Neural cell (in vitro differentiated cells): Measurements from ENCODE around the gene CBR4. TPM values are rescaled to one million over a fixed set of nuclear protein-coding genes. Genes with fewer than 3 reads are reported as not detected.
A peak's percentile ranks its signal among the peaks of the same experiment; 100 is the strongest.

Experiments used
- H2AFZ ChIP-seq: fragments of 200-600, 300-800 bp; sonication (generic), shearing (Covaris generic); 2 replicates; pipeline ENCODE4 v1.6.0; 2014; ENCODE audit warnings: low read depth, mild to moderate bottlenecking, antibody characterized with exemption, low read length, moderate library complexity
- H3F3A ChIP-seq: fragments of 200-600 bp; shearing (Covaris generic); 2 replicates; pipeline ENCODE4 v1.6.1; 2016; ENCODE audit warnings: mild to moderate bottlenecking, moderate library complexity, mixed read lengths, antibody characterized with exemption, low read length; ENCODE audit not compliant: insufficient read depth, poor library complexity, severe bottlenecking
- H3K27ac ChIP-seq: fragments of 200-600, 300-800 bp; sonication (generic), shearing (Covaris generic); 2 replicates; pipeline ENCODE4 v1.5.1; 2014; ENCODE audit warnings: mild to moderate bottlenecking, low read length, moderate library complexity
- H3K27me3 ChIP-seq: fragments of 300-800, 200-600 bp; sonication (generic), shearing (Covaris generic); 2 replicates; pipeline ENCODE4 v1.6.0; 2014; ENCODE audit warnings: mild to moderate bottlenecking, low read depth, low read length, moderate library complexity; ENCODE audit not compliant: insufficient read depth
- H3K36me3 ChIP-seq: fragments of 300-800, 200-600 bp; sonication (generic), shearing (Covaris generic); 2 replicates; pipeline ENCODE4 v1.5.1; 2014; ENCODE audit warnings: mild to moderate bottlenecking, antibody characterized with exemption, low read length, moderate library complexity; ENCODE audit not compliant: insufficient read depth
- H3K4me2 ChIP-seq: fragments of 300-800, 200-600 bp; sonication (generic), shearing (Covaris generic); 2 replicates; pipeline ENCODE4 v1.6.0; 2014; ENCODE audit warnings: mild to moderate bottlenecking, low read length
- H3K4me3 ChIP-seq: fragments of 300-800, 200-600 bp; sonication (generic), shearing (Covaris generic); 2 replicates; pipeline ENCODE4 v1.5.1; 2014; ENCODE audit warnings: mild to moderate bottlenecking, low read length, moderate library complexity
- H3K79me2 ChIP-seq: fragments of 200-600 bp; shearing (Covaris generic); replicated peaks from 2 replicates; pipeline ENCODE4 v1.6.0; 2014; ENCODE audit warnings: mild to moderate bottlenecking, low read length, moderate library complexity; ENCODE audit not compliant: insufficient read depth
- H3K9ac ChIP-seq: fragments of 300-800, 200-600 bp; sonication (generic), shearing (Covaris generic); 2 replicates; pipeline ENCODE4 v1.6.1; 2016; ENCODE audit warnings: mild to moderate bottlenecking, low read length, mixed read lengths
- H3K9me2 ChIP-seq: fragments of 200-600 bp; shearing (Covaris generic); 2 replicates; pipeline ENCODE4 v1.6.1; 2016; ENCODE audit warnings: mild to moderate bottlenecking, low read length, mixed read lengths; ENCODE audit not compliant: insufficient read depth
- H3K9me3 ChIP-seq: fragments of 200-600, 300-800 bp; sonication (generic), shearing (Covaris generic); 2 replicates; pipeline ENCODE4 v1.6.1; 2016; ENCODE audit warnings: mild to moderate bottlenecking, mixed run types, low read length, moderate library complexity, mixed read lengths
- H4K20me1 ChIP-seq: fragments of 200-600 bp; shearing (Covaris generic); 2 replicates; pipeline ENCODE4 v1.6.1; 2016; ENCODE audit warnings: mild to moderate bottlenecking, mixed run types; ENCODE audit not compliant: insufficient read depth
- EP300 ChIP-seq: fragments of 450-650 bp; conservative IDR thresholded peaks from 2 replicates; pipeline ENCODE4 v1.6.1; 2014; ENCODE audit warnings: antibody characterized with exemption, mild to moderate bottlenecking, moderate library complexity; ENCODE audit not compliant: poor library complexity, severe bottlenecking
- EZH2 ChIP-seq: fragments of 200-600, 300-800 bp; shearing (Covaris generic), sonication (generic); IDR thresholded peaks from 2 replicates; pipeline ENCODE4 v1.6.1; 2014; ENCODE audit warnings: antibody characterized with exemption, low read length, borderline replicate concordance, mild to moderate bottlenecking; ENCODE audit not compliant: insufficient read depth, poor library complexity, severe bottlenecking
- MXI1 ChIP-seq: fragments of 450-650 bp; conservative IDR thresholded peaks from 2 replicates; pipeline ENCODE4 v1.6.1; 2014; ENCODE audit warnings: antibody characterized with exemption, mild to moderate bottlenecking; ENCODE audit not compliant: poor library complexity, severe bottlenecking
- POLR2AphosphoS5 ChIP-seq: IDR thresholded peaks from 2 replicates; pipeline ENCODE4 v1.6.1; 2012
- RAD21 ChIP-seq: fragments of 450-650 bp; conservative IDR thresholded peaks from 2 replicates; pipeline ENCODE4 v1.6.1; 2014; ENCODE audit warnings: antibody characterized with exemption, mild to moderate bottlenecking, moderate library complexity
- SMC3 ChIP-seq: fragments of 450-650 bp; conservative IDR thresholded peaks from 2 replicates; pipeline ENCODE4 v1.6.1; 2014; ENCODE audit warnings: antibody characterized with exemption, mild to moderate bottlenecking, moderate library complexity; ENCODE audit not compliant: poor library complexity
- TAF1 ChIP-seq: IDR thresholded peaks from 2 replicates; pipeline ENCODE4 v1.6.1; 2012; ENCODE audit warnings: low read depth
- polyA plus RNA-seq: library from polyadenylated mRNA; depleted of rRNA; stranded (reverse); fragments of >200 nt; gene quantifications from 2 replicates; pipeline ENCODE4 v1.2.3, GENCODE V29; 2014
- TF ChIP-seq, protein P1 (sequence below): fragments of 450-650 bp; IDR thresholded peaks from 2 replicates; pipeline ENCODE4 v1.5.1; 2014; ENCODE audit warnings: antibody characterized with exemption, mild to moderate bottlenecking, moderate library complexity; ENCODE audit not compliant: poor library complexity, severe bottlenecking
- TF ChIP-seq, protein P2 (sequence below): IDR thresholded peaks from 2 replicates; pipeline ENCODE4 v1.6.1; 2012; ENCODE audit warnings: borderline replicate concordance

CBR4 gene
- polyA plus RNA-seq, 1 donor from 2014 or later = 32.2 TPM

DNA sequence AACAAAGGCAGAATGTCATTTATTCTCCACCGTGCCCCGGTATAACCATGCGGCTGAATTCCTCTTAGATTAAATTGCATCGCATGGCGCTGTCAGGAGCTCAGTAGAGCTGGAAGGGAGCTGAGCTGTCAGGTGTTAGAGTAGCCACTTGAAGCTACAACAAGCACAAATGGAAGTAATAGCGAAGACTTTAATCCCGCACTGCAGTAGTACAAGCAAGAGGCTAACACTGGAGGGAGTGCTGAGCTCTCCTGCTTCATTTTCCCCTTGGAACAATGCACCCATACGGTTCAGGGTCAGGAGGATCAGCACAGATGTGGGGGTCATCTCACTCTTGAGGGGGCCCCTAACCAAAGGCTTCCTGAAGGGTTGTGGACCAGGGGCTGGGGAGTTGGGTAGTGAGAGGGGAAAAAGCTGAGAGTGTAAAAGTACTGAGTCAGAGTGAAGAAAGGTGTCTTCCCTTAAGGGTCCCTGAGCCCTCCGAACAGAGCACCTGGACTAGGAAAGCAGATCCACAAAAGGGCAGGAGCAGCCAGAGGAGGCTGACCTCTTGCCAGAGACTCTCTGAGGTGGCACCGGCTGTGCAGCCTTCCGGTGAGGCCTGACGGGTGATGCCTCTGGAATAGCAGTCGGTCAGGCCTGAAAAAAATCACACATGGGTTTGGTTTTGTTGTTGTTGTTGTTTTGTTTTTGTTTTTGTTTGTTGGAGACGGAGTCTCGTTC, 36.0 kb upstream of the CBR4 start:
- Histone ChIP-seq H3F3A (no peaks in the 10 kb centered on the region), H3K9ac (no peak overlapping the region), H2AFZ (no peak overlapping the region), H3K36me3 (no peaks in the 10 kb centered on the region), H3K9me3 (no peaks in the 10 kb centered on the region), H3K27me3 (no peaks in the 10 kb centered on the region), H4K20me1 (no peaks in the 10 kb centered on the region), H3K4me2 (no peak overlapping the region), H3K27ac (no peak overlapping the region), H3K4me3 (no peak overlapping the region), H3K9me2 (no peaks in the 10 kb centered on the region), H3K79me2 (no peaks in the 10 kb centered on the region)
- TF ChIP-seq, protein P1, sequence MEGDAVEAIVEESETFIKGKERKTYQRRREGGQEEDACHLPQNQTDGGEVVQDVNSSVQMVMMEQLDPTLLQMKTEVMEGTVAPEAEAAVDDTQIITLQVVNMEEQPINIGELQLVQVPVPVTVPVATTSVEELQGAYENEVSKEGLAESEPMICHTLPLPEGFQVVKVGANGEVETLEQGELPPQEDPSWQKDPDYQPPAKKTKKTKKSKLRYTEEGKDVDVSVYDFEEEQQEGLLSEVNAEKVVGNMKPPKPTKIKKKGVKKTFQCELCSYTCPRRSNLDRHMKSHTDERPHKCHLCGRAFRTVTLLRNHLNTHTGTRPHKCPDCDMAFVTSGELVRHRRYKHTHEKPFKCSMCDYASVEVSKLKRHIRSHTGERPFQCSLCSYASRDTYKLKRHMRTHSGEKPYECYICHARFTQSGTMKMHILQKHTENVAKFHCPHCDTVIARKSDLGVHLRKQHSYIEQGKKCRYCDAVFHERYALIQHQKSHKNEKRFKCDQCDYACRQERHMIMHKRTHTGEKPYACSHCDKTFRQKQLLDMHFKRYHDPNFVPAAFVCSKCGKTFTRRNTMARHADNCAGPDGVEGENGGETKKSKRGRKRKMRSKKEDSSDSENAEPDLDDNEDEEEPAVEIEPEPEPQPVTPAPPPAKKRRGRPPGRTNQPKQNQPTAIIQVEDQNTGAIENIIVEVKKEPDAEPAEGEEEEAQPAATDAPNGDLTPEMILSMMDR = peak; percentile 50
- no peak for TF ChIP-seq EZH2
- TF ChIP-seq POLR2AphosphoS5 = peak; percentile 10
- TF ChIP-seq MXI1 = no peak
- no peak for TF ChIP-seq TAF1
- TF ChIP-seq SMC3 = peak; percentile 40
- TF ChIP-seq, protein P2, sequence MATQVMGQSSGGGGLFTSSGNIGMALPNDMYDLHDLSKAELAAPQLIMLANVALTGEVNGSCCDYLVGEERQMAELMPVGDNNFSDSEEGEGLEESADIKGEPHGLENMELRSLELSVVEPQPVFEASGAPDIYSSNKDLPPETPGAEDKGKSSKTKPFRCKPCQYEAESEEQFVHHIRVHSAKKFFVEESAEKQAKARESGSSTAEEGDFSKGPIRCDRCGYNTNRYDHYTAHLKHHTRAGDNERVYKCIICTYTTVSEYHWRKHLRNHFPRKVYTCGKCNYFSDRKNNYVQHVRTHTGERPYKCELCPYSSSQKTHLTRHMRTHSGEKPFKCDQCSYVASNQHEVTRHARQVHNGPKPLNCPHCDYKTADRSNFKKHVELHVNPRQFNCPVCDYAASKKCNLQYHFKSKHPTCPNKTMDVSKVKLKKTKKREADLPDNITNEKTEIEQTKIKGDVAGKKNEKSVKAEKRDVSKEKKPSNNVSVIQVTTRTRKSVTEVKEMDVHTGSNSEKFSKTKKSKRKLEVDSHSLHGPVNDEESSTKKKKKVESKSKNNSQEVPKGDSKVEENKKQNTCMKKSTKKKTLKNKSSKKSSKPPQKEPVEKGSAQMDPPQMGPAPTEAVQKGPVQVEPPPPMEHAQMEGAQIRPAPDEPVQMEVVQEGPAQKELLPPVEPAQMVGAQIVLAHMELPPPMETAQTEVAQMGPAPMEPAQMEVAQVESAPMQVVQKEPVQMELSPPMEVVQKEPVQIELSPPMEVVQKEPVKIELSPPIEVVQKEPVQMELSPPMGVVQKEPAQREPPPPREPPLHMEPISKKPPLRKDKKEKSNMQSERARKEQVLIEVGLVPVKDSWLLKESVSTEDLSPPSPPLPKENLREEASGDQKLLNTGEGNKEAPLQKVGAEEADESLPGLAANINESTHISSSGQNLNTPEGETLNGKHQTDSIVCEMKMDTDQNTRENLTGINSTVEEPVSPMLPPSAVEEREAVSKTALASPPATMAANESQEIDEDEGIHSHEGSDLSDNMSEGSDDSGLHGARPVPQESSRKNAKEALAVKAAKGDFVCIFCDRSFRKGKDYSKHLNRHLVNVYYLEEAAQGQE = no peak
- TF ChIP-seq EP300 = no peak
- TF ChIP-seq RAD21 = peak; percentile 37

DNA sequence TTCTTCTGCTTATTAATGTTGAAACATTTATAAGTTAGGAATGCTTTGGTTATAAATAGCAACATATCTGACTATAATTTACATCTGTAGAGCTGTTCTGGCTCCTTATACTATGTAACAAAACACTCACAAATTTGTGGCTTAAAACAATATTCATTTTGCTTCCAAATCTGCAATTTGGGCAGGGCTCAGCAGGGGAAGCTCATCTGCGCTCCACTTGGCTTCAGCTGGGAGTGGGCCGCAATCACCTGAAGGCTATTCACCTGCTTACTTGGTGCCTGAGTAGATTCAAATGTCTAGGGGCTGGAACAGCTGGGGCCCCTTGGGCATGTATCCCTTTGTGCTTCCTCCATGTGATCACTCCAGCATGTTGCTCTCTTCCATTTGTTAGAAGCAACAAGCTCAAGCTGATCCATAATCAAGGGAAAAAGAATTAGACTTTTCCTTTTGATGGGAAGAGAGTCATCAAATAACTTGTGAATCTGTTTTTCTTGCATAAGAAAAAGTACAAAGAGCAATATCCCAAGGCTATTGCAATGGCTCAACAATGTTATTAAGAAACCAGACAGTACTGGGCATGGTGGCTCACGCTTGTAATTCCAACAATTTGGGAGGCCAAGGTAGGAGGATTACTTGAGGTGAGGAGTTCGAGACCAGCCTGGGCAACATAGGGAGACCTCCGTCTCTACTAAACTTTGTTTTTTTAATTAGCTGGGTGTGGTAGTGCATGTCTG, 34.8 kb upstream of the CBR4 start:
- Histone ChIP-seq H3F3A (no peaks in the 10 kb centered on the region), H3K27ac (no peak overlapping the region), H3K4me3 (no peak overlapping the region), H3K9me3 (no peaks in the 10 kb centered on the region), H3K36me3 (no peaks in the 10 kb centered on the region), H2AFZ (no peak overlapping the region), H3K4me2 (no peak overlapping the region), H3K9me2 (no peaks in the 10 kb centered on the region), H3K79me2 (no peaks in the 10 kb centered on the region), H4K20me1 (no peaks in the 10 kb centered on the region), H3K9ac (no peak overlapping the region), H3K27me3 (no peaks in the 10 kb centered on the region)
- TF ChIP-seq, protein P1 = no peak
- no peak for TF ChIP-seq EP300
- TF ChIP-seq POLR2AphosphoS5 = no peak
- TF ChIP-seq RAD21 = no peak
- TF ChIP-seq SMC3 = no peak
- TF ChIP-seq, protein P2 = no peak
- no peak for TF ChIP-seq MXI1
